Neural progenitor cell (in vitro differentiated cells): ENCODE data around the gene FTSJ3.

Source experiments
- EZH2 ChIP-seq: fragments of 200-600 bp; sonication (generic); IDR thresholded peaks from 2 replicates; pipeline ENCODE4 v1.6.1; 2017; ENCODE audit warnings: antibody characterized with exemption, mild to moderate bottlenecking, moderate library complexity
- EZH2phosphoT487 ChIP-seq: fragments of 200-600 bp; sonication (generic); IDR thresholded peaks from 2 replicates; pipeline ENCODE4 v1.6.1; 2017; ENCODE audit warnings: antibody characterized with exemption

GRCh38 chr17:63774969-63775265 is 52.5 kb downstream of the FTSJ3 start:
- TF ChIP-seq EZH2phosphoT487 (no peak), EZH2 (no peak)
